GM18873 (cell line): ENCODE results near the gene BCDIN3D.

Source experiments
- ATAC-seq: cut with Tn5 transposase; IDR thresholded peaks from one replicate; pipeline ENCODE4 v1.9.1; 2021; ENCODE audit warnings: mild to moderate bottlenecking, moderate library complexity, moderate number of reproducible peaks; ENCODE audit not compliant: unreplicated experiment, low FRiP score

BCDIN3D gene

GRCh38 chr12:49801141-49802063, 41.5 kb downstream of the BCDIN3D start:
- no peak for ATAC-seq

- no peak for ATAC-seq
Observed at GRCh38 chr12:49800421-49801140, 42.3 kb downstream of the BCDIN3D start.

- no peak for ATAC-seq
Observed at GRCh38 chr12:49798934-49799333, 44.0 kb downstream of the BCDIN3D start.

GRCh38 chr12:49798248-49798647, 44.7 kb downstream of the BCDIN3D start:
- no peak for ATAC-seq

GRCh38 chr12:49797449-49797776, 45.5 kb downstream of the BCDIN3D start:
- ATAC-seq: no peak

- no peak for ATAC-seq
Observed at GRCh38 chr12:49796606-49797448, 46.1 kb downstream of the BCDIN3D start.

- no peak for ATAC-seq
Observed at GRCh38 chr12:49796155-49796554, 46.8 kb downstream of the BCDIN3D start.

GRCh38 chr12:49795654-49796105, 47.2 kb downstream of the BCDIN3D start:
- no peak for ATAC-seq

GRCh38 chr12:49794811-49795653, 47.9 kb downstream of the BCDIN3D start:
- no peak for ATAC-seq

- no peak for ATAC-seq
Observed at GRCh38 chr12:49794021-49794420, 48.9 kb downstream of the BCDIN3D start.

- no peak for ATAC-seq
Observed at GRCh38 chr12:49793620-49794019, 49.3 kb downstream of the BCDIN3D start.

GRCh38 chr12:49792976-49793580, 49.8 kb downstream of the BCDIN3D start:
- ATAC-seq: no peak

- no peak for ATAC-seq
Observed at GRCh38 chr12:49792181-49792970, 50.5 kb downstream of the BCDIN3D start.

GRCh38 chr12:49791700-49792099, 51.2 kb downstream of the BCDIN3D start:
- ATAC-seq: no peak

GRCh38 chr12:49790741-49791555, 52.0 kb downstream of the BCDIN3D start:
- ATAC-seq: no peak

- no peak for ATAC-seq
Observed at GRCh38 chr12:49789992-49790391, 52.9 kb downstream of the BCDIN3D start.

GRCh38 chr12:49787672-49788071, 55.2 kb downstream of the BCDIN3D start:
- no peak for ATAC-seq
